SU-DHL-6 (cell line): ENCODE results near the gene PLAU.

ENCODE experiments used
- CTCF ChIP-seq: fragments of 200-600 bp; sonication (generic); IDR thresholded peaks from one replicate; pipeline ENCODE4 v1.5.1; 2017; ENCODE audit warnings: antibody characterized with exemption, mild to moderate bottlenecking, low read length, moderate library complexity; ENCODE audit not compliant: insufficient read depth, poor library complexity, severe bottlenecking
- EZH2phosphoT487 ChIP-seq: fragments of 200-600 bp; sonication (generic), shearing (Covaris generic); conservative IDR thresholded peaks from 2 replicates; pipeline ENCODE4 v1.6.1; 2018; ENCODE audit warnings: mild to moderate bottlenecking, antibody characterized with exemption, low read length, moderate library complexity, mixed read lengths

GRCh38 chr10:73950155-73950948, 39.4 kb downstream of the PLAU start:
- TF ChIP-seq CTCF = no peak
- no peak for TF ChIP-seq EZH2phosphoT487
